HepG2 (cell line): ENCODE data around the gene QRICH2. TPM values are rescaled to one million over a fixed set of nuclear protein-coding genes. Genes with fewer than 3 reads are reported as not detected.
A peak's percentile ranks its signal among the peaks of the same experiment; 100 is the strongest.

Experiments
- AKAP8 ChIP-seq: sonication (generic); formaldehyde crosslinking; IDR thresholded peaks from 2 replicates; pipeline ENCODE4 v1.5.1; 2020; ENCODE audit warnings: mild to moderate bottlenecking, missing genetic modification reagents
- ATF1 ChIP-seq: IDR thresholded peaks from 2 replicates; pipeline ENCODE4 v1.6.1; 2016; ENCODE audit warnings: mild to moderate bottlenecking, control low read depth
- CC2D1A ChIP-seq: sonication (generic); formaldehyde crosslinking; IDR thresholded peaks from 2 replicates; pipeline ENCODE4 v1.8.1; 2023; ENCODE audit warnings: mild to moderate bottlenecking, missing genetic modification reagents
- CENPT ChIP-seq: sonication (generic); formaldehyde crosslinking; IDR thresholded peaks from 2 replicates; pipeline ENCODE4 v1.8.0; 2022; ENCODE audit warnings: low read depth, mild to moderate bottlenecking, moderate library complexity, missing genetic modification reagents
- KLF11 ChIP-seq: IDR thresholded peaks from 2 replicates; pipeline ENCODE4 v1.6.1; 2016; ENCODE audit warnings: missing compliant biosample characterization
- MEF2D ChIP-seq: sonication (generic); formaldehyde crosslinking; IDR thresholded peaks from 2 replicates; pipeline ENCODE4 v1.5.1; 2020; ENCODE audit warnings: mild to moderate bottlenecking, missing genetic modification reagents
- MTA1 ChIP-seq: sonication (generic); formaldehyde crosslinking; IDR thresholded peaks from 2 replicates; pipeline ENCODE4 v1.4.0; 2020; ENCODE audit warnings: missing genetic modification reagents, mild to moderate bottlenecking, borderline replicate concordance
- NCOA1 ChIP-seq: sonication (generic); formaldehyde crosslinking; IDR thresholded peaks from 2 replicates; pipeline ENCODE4 v1.9.0; 2021; ENCODE audit warnings: missing genetic modification reagents
- NFE2L1 ChIP-seq: sonication (generic); formaldehyde crosslinking; IDR thresholded peaks from 2 replicates; pipeline ENCODE4 v1.4.0; 2020; ENCODE audit warnings: missing genetic modification reagents, mild to moderate bottlenecking, borderline replicate concordance
- RARA ChIP-seq: IDR thresholded peaks from 2 replicates; pipeline ENCODE4 v1.6.1; 2016; ENCODE audit warnings: missing genetic modification reagents, missing compliant biosample characterization
- SOX6 ChIP-seq, 2 experiments: fragments of 450-650 bp in 1 of 2; sonication (generic) in 1 of 2; formaldehyde crosslinking in 1 of 2; IDR thresholded peaks; 2 replicates each; pipeline versions ENCODE4 v1.4.0 to v1.6.1; 2017 to 2020; ENCODE audit warnings: antibody characterized with exemption in 1 of 2, mild to moderate bottlenecking in 1 of 2, missing genetic modification reagents in 1 of 2
- YY1 ChIP-seq: IDR thresholded peaks from 2 replicates; pipeline ENCODE4 v1.6.1; 2011; ENCODE audit warnings: low read length, low read depth, moderate library complexity, mild to moderate bottlenecking; ENCODE audit not compliant: insufficient read depth, insufficient replicate concordance
- ZFP1 ChIP-seq: IDR thresholded peaks from 2 replicates; pipeline ENCODE4 v1.6.1; 2016
- ZFP37 ChIP-seq: sonication (generic); formaldehyde crosslinking; IDR thresholded peaks from 2 replicates; pipeline ENCODE4 v1.4.0; 2020; ENCODE audit warnings: missing genetic modification reagents, borderline replicate concordance
- ZIK1 ChIP-seq: sonication (generic); formaldehyde crosslinking; IDR thresholded peaks from 2 replicates; pipeline ENCODE4 v1.5.0; 2020; ENCODE audit warnings: mild to moderate bottlenecking, low read depth, missing genetic modification reagents, borderline replicate concordance
- ZMYM4 ChIP-seq: sonication (generic); formaldehyde crosslinking; IDR thresholded peaks from 2 replicates; pipeline ENCODE4 v1.8.1; 2023; ENCODE audit warnings: mild to moderate bottlenecking, missing genetic modification reagents
- ZNF292 ChIP-seq: sonication (generic); formaldehyde crosslinking; IDR thresholded peaks from 2 replicates; pipeline ENCODE4 v1.8.1; 2022; ENCODE audit warnings: mild to moderate bottlenecking, low read depth, missing genetic modification reagents, borderline replicate concordance
- ZNF616 ChIP-seq: sonication (generic); formaldehyde crosslinking; IDR thresholded peaks from 2 replicates; pipeline ENCODE4 v1.5.0; 2020; ENCODE audit warnings: low read depth, mild to moderate bottlenecking, missing genetic modification reagents
- polyA plus RNA-seq, 8 experiments: library from polyadenylated mRNA; depleted of rRNA in 3 of 8; stranded (reverse) in 7 of 8; unstranded in 1 of 8; fragments of >200 nt; fragmentation: Illumina TruSeq in 4 of 8; extraction: Trizol in 4 of 8; gene quantifications; 2 replicates each; pipeline versions ENCODE4 v1.2.1 to v1.2.3, GENCODE V29; 2011 to 2016; ENCODE audit warnings: low read depth in 4 of 8, missing spikeins in 1 of 8, mixed read lengths in 1 of 8; ENCODE audit not compliant: insufficient read depth in 1 of 8
- total RNA-seq, 5 experiments: library from RNA; depleted of rRNA; stranded (reverse); fragments of >200 nt; fragmentation: Illumina TruSeq; extraction: Trizol; gene quantifications; 2 replicates each; pipeline ENCODE4 v1.2.3, GENCODE V29; 2016; ENCODE audit warnings: low read depth in 1 of 5
- TF ChIP-seq, protein P1 (sequence below): sonication (generic); formaldehyde crosslinking; IDR thresholded peaks from 2 replicates; pipeline ENCODE4 v1.5.1; 2020; ENCODE audit warnings: mild to moderate bottlenecking, missing genetic modification reagents
- TF ChIP-seq, protein P2 (sequence below): sonication (generic); formaldehyde crosslinking; IDR thresholded peaks from 2 replicates; pipeline ENCODE4 v1.4.0; 2020; ENCODE audit warnings: mild to moderate bottlenecking, missing genetic modification reagents
- TF ChIP-seq, protein P3 (sequence below): sonication (generic); formaldehyde crosslinking; IDR thresholded peaks from 2 replicates; pipeline ENCODE4 v1.5.1; 2020; ENCODE audit warnings: mild to moderate bottlenecking, missing genetic modification reagents, borderline replicate concordance

Gene QRICH2
- total and polyA plus RNA-seq, 2 of the 13 experiments (the other 11 are each of a cell fraction or from before 2014, with no cell fraction given), result 3.7 to 5.7 TPM

GRCh38 chr17:76237859-76238313 lies 70.2 kb downstream of the QRICH2 start (continued):
- peak; percentile 83 for TF ChIP-seq RARA (CRISPR knock-in tag)
- TF ChIP-seq YY1, result no peak
- TF ChIP-seq ZNF292, result peak; percentile 51
- TF ChIP-seq KLF11 (CRISPR knock-in tag), result no peak
- peak; percentile 45; the same call in 1 of the 2 replicates for TF ChIP-seq ATF1 (CRISPR knock-in tag)
- no peak for TF ChIP-seq AKAP8 (CRISPR knock-in tag)
- TF ChIP-seq, protein P1, sequence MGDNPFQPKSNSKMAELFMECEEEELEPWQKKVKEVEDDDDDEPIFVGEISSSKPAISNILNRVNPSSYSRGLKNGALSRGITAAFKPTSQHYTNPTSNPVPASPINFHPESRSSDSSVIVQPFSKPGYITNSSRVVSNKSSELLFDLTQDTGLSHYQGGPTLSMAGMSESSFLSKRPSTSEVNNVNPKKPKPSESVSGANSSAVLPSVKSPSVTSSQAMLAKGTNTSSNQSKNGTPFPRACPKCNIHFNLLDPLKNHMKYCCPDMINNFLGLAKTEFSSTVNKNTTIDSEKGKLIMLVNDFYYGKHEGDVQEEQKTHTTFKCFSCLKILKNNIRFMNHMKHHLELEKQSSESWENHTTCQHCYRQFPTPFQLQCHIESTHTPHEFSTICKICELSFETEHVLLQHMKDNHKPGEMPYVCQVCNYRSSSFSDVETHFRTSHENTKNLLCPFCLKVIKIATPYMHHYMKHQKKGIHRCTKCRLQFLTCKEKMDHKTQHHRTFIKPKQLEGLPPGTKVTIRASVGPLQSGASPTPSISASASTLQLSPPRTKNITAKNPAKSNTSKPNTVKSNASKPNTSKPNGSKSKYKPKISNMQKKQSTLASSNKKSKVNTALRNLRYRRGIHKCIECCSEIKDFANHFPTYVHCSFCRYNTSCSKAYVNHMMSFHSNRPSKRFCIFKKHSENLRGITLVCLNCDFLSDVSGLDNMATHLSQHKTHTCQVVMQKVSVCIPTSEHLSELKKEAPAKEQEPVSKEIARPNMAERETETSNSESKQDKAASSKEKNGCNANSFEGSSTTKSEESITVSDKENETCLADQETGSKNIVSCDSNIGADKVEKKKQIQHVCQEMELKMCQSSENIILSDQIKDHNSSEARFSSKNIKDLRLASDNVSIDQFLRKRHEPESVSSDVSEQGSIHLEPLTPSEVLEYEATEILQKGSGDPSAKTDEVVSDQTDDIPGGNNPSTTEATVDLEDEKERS (CRISPR knock-in tag), result peak; percentile 73; the same call in 1 of the 2 replicates
- TF ChIP-seq ZNF616 (CRISPR knock-in tag), result no peak
- TF ChIP-seq, protein P2, sequence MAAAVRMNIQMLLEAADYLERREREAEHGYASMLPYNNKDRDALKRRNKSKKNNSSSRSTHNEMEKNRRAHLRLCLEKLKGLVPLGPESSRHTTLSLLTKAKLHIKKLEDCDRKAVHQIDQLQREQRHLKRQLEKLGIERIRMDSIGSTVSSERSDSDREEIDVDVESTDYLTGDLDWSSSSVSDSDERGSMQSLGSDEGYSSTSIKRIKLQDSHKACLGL (CRISPR knock-in tag), result no peak
- no peak for TF ChIP-seq CENPT (CRISPR knock-in tag)
- TF ChIP-seq MTA1 (CRISPR knock-in tag), result no peak
- TF ChIP-seq ZMYM4, result peak; percentile 20; the same call in 1 of the 2 replicates
- no peak for TF ChIP-seq CC2D1A
- TF ChIP-seq, protein P3, sequence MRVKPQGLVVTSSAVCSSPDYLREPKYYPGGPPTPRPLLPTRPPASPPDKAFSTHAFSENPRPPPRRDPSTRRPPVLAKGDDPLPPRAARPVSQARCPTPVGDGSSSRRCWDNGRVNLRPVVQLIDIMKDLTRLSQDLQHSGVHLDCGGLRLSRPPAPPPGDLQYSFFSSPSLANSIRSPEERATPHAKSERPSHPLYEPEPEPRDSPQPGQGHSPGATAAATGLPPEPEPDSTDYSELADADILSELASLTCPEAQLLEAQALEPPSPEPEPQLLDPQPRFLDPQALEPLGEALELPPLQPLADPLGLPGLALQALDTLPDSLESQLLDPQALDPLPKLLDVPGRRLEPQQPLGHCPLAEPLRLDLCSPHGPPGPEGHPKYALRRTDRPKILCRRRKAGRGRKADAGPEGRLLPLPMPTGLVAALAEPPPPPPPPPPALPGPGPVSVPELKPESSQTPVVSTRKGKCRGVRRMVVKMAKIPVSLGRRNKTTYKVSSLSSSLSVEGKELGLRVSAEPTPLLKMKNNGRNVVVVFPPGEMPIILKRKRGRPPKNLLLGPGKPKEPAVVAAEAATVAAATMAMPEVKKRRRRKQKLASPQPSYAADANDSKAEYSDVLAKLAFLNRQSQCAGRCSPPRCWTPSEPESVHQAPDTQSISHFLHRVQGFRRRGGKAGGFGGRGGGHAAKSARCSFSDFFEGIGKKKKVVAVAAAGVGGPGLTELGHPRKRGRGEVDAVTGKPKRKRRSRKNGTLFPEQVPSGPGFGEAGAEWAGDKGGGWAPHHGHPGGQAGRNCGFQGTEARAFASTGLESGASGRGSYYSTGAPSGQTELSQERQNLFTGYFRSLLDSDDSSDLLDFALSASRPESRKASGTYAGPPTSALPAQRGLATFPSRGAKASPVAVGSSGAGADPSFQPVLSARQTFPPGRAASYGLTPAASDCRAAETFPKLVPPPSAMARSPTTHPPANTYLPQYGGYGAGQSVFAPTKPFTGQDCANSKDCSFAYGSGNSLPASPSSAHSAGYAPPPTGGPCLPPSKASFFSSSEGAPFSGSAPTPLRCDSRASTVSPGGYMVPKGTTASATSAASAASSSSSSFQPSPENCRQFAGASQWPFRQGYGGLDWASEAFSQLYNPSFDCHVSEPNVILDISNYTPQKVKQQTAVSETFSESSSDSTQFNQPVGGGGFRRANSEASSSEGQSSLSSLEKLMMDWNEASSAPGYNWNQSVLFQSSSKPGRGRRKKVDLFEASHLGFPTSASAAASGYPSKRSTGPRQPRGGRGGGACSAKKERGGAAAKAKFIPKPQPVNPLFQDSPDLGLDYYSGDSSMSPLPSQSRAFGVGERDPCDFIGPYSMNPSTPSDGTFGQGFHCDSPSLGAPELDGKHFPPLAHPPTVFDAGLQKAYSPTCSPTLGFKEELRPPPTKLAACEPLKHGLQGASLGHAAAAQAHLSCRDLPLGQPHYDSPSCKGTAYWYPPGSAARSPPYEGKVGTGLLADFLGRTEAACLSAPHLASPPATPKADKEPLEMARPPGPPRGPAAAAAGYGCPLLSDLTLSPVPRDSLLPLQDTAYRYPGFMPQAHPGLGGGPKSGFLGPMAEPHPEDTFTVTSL (CRISPR knock-in tag), result peak; percentile 63; the same call in 1 of the 2 replicates
- TF ChIP-seq ZIK1, result no peak
- TF ChIP-seq ZFP37 (CRISPR knock-in tag), result no peak
- no peak for TF ChIP-seq NFE2L1
- TF ChIP-seq NCOA1 (CRISPR knock-in tag), result no peak
- no peak for TF ChIP-seq ZFP1 (CRISPR knock-in tag)
- 0 out of 2 replicates have a peak, but pooled peaks have one; percentile 29 for TF ChIP-seq MEF2D (CRISPR knock-in tag)
- no peak for TF ChIP-seq SOX6 (IDR thresholded peaks at IDR 0.05)
- peak; percentile 77 for TF ChIP-seq SOX6 (CRISPR knock-in tag; IDR thresholded peaks at IDR 0.05)
